HepG2 (cell line): ENCODE data around the gene ABL2. TPM values are rescaled to one million over a fixed set of nuclear protein-coding genes. Genes with fewer than 3 reads are reported as not detected.

Source experiments
- ATAC-seq: fragments of 200-7000 bp; cut with Tn5 transposase; 3 replicates; pipeline ENCODE4 v1.9.1; 2020; ENCODE audit warnings: mild to moderate bottlenecking, moderate library complexity
- BruUV-seq: library from RNA; stranded (reverse); fragments of 400-500 nt; replicated peaks from 2 replicates; lab custom pipeline; 2021; lab: Mats Ljungman, UMichigan
- CTCF ChIA-PET: fragments of 300-600 bp; formaldehyde crosslinking; extraction: SDS; loops from one replicate; lab custom pipeline; 2021; ENCODE audit warnings: low total read pairs, inconsistent platforms, low intra/inter-chr PET ratio; lab: Yijun Ruan, JAX
- POLR2A ChIA-PET: fragments of 350-600 bp; sonication (Branson Sonifier 250); formaldehyde crosslinking; loops from one replicate; lab custom pipeline; 2020; ENCODE audit warnings: antibody characterized with exemption, inconsistent platforms; lab: Yijun Ruan, JAX
- DNase-seq: peaks from one replicate; pipeline ENCODE4 v3.0.0-alpha.2; 2015; ENCODE audit warnings: low spot score
- FAIRE-seq: peaks from 3 replicates; lab custom pipeline; 2011; peaks lifted over from hg19 to GRCh38; lab: Jason Lieb, UNC
- H2AFZ ChIP-seq: one replicate; pipeline ENCODE4 v1.6.1; 2011; ENCODE audit warnings: low read length, inconsistent platforms
- H3K27ac ChIP-seq: fragments of 300-600 bp; 3 replicates; pipeline ENCODE4 v1.8.0; 2011; ENCODE audit warnings: mixed run types, mild to moderate bottlenecking, mixed read lengths, low read length, inconsistent platforms; ENCODE audit not compliant: insufficient read depth; ENCODE audit errors: extremely low read length
- H3K27me3 ChIP-seq, 2 experiments: fragments of 200-600 bp in 1 of 2; 2 replicates in 1 of 2; 3 replicates in 1 of 2; pipeline versions ENCODE4 v1.6.0 to v1.8.0; 2011; ENCODE audit warnings: low read length in 2 of 2, mild to moderate bottlenecking in 2 of 2, moderate library complexity in 2 of 2, inconsistent platforms in 1 of 2; ENCODE audit not compliant: insufficient read depth in 2 of 2, control insufficient read depth in 1 of 2
- H3K36me3 ChIP-seq, 2 experiments: fragments of 200-600 bp in 1 of 2; replicated peaks in 1 of 2; 2 replicates in 1 of 2; 3 replicates in 1 of 2; pipeline versions ENCODE4 v1.5.1 to v1.8.0; 2011; ENCODE audit warnings: low read length in 2 of 2, inconsistent platforms in 1 of 2; ENCODE audit not compliant: insufficient read depth in 2 of 2, control insufficient read depth in 1 of 2
- H3K4me1 ChIP-seq: 2 replicates; pipeline ENCODE4 v1.5.1; 2012; ENCODE audit warnings: low read length, inconsistent platforms; ENCODE audit not compliant: insufficient read depth
- H3K4me2 ChIP-seq: 2 replicates; pipeline ENCODE4 v1.6.0; 2011; ENCODE audit warnings: low read depth, low read length, inconsistent platforms
- H3K4me3 ChIP-seq, 3 experiments: fragments of 200-600 bp in 1 of 3; sonication (generic), shearing (Covaris generic) in 1 of 3; replicated peaks in 1 of 3; 2 replicates each; pipeline ENCODE4 v1.5.1; 2011 to 2016; ENCODE audit warnings: low read length in 3 of 3, inconsistent platforms in 2 of 3, low read depth in 2 of 3, mild to moderate bottlenecking in 2 of 3, control low read depth in 1 of 3, mixed read lengths in 1 of 3; ENCODE audit not compliant: insufficient read depth in 1 of 3
- H3K79me2 ChIP-seq: one replicate; pipeline ENCODE4 v1.6.1; 2011; ENCODE audit warnings: low read length, inconsistent platforms; ENCODE audit not compliant: insufficient read depth
- H3K9ac ChIP-seq: 2 replicates; pipeline ENCODE4 v1.6.0; 2011; ENCODE audit warnings: mild to moderate bottlenecking, low read depth, low read length, inconsistent platforms; ENCODE audit not compliant: insufficient read depth
- H3K9me3 ChIP-seq: 2 replicates; pipeline ENCODE4 v1.5.1; 2012; ENCODE audit warnings: mild to moderate bottlenecking, low read length
- H4K20me1 ChIP-seq: 2 replicates; pipeline ENCODE4 v1.6.0; 2011; ENCODE audit warnings: inconsistent platforms, mild to moderate bottlenecking, low read length, moderate library complexity; ENCODE audit not compliant: insufficient read depth
- ETV5 ChIP-seq: IDR thresholded peaks from 2 replicates; pipeline ENCODE4 v1.6.1; 2018; ENCODE audit warnings: missing biosample characterization, missing genetic modification reagents, inconsistent platforms, borderline replicate concordance
- FOXA1 ChIP-seq, 2 experiments: fragments of 450-650 bp in 1 of 2; sonication (generic) in 1 of 2; formaldehyde crosslinking in 1 of 2; IDR thresholded peaks; 2 replicates each; pipeline versions ENCODE4 v1.4.0 to v1.6.1; 2016 to 2020; ENCODE audit warnings: missing genetic modification reagents in 1 of 2
- HCFC1 ChIP-seq: fragments of 150-350 bp; IDR thresholded peaks from 2 replicates; pipeline ENCODE4 v1.6.1; 2014; ENCODE audit warnings: low read depth, low read length
- HOXA5 ChIP-seq: sonication (generic); formaldehyde crosslinking; IDR thresholded peaks from 2 replicates; pipeline ENCODE4 v1.4.0; 2020; ENCODE audit warnings: missing genetic modification reagents
- MAFK ChIP-seq, 2 experiments: IDR thresholded peaks in 1 of 2; conservative IDR thresholded peaks in 1 of 2; 2 replicates each; pipeline ENCODE4 v1.6.1; 2011; ENCODE audit warnings: improper control_type of control experiment in 2 of 2, low read length in 2 of 2
- NR2F1 ChIP-seq, 2 experiments: fragments of 450-650 bp in 1 of 2; formaldehyde crosslinking in 1 of 2; IDR thresholded peaks; 2 replicates each; pipeline versions ENCODE4 v1.5.0 to v1.6.1; 2016 to 2020; ENCODE audit warnings: mild to moderate bottlenecking in 1 of 2, missing compliant biosample characterization in 1 of 2, missing genetic modification reagents in 1 of 2, moderate library complexity in 1 of 2
- PCBP1 ChIP-seq: fragments of 200-400 bp; formaldehyde crosslinking; IDR thresholded peaks from 2 replicates; pipeline ENCODE4 v1.6.1; 2017; ENCODE audit warnings: mild to moderate bottlenecking, low read depth, low read length, borderline replicate concordance
- PCBP2 ChIP-seq: fragments of 200-400 bp; formaldehyde crosslinking; optimal IDR thresholded peaks from 2 replicates; pipeline ENCODE3; 2018; ENCODE audit warnings: low read length, low read depth; ENCODE audit not compliant: poor library complexity, severe bottlenecking
- ZNF160 ChIP-seq: sonication (generic); formaldehyde crosslinking; IDR thresholded peaks from 2 replicates; pipeline ENCODE4 v1.8.0; 2022; ENCODE audit warnings: mild to moderate bottlenecking, inconsistent platforms, missing genetic modification reagents
- ZNF235 ChIP-seq: sonication (generic); formaldehyde crosslinking; IDR thresholded peaks from 2 replicates; pipeline ENCODE4 v1.8.1; 2023; ENCODE audit warnings: mild to moderate bottlenecking, missing genetic modification reagents, borderline replicate concordance
- WGBS: methylation state at CpG from one replicate; pipeline ENCODE4 v1.1.6; 2017; ENCODE audit warnings: low lambda C conversion rate; 5-methylcytosine and 5-hydroxymethylcytosine counted together
- in situ Hi-C: cut with HindIII; loops from 2 replicates; pipeline ENCODE4 v1.10.0; 2017; ENCODE audit warnings: low pct_unique_long_range_greater_than_20kb; ENCODE audit not compliant: extremely low pct_ligation_motif_present
- intact Hi-C: fragments of 100-400 bp; cut with micrococcal nuclease; formaldehyde crosslinking; loops from one replicate; pipeline ENCODE4 v1.10.0; 2022; ENCODE audit not compliant: unreplicated experiment
- polyA plus RNA-seq, 8 experiments: library from polyadenylated mRNA; depleted of rRNA in 3 of 8; stranded (reverse) in 7 of 8; unstranded in 1 of 8; fragments of >200 nt; fragmentation: Illumina TruSeq in 4 of 8; extraction: Trizol in 4 of 8; gene quantifications; 2 replicates each; pipeline versions ENCODE4 v1.2.1 to v1.2.3, GENCODE V29; 2011 to 2016; ENCODE audit warnings: low read depth in 4 of 8, missing spikeins in 1 of 8, mixed read lengths in 1 of 8; ENCODE audit not compliant: insufficient read depth in 1 of 8
- total RNA-seq, 5 experiments: library from RNA; depleted of rRNA; stranded (reverse); fragments of >200 nt; fragmentation: Illumina TruSeq; extraction: Trizol; gene quantifications; 2 replicates each; pipeline ENCODE4 v1.2.3, GENCODE V29; 2016; ENCODE audit warnings: low read depth in 1 of 5
- TF ChIP-seq, protein P1 (sequence below): sonication (generic); formaldehyde crosslinking; IDR thresholded peaks from 2 replicates; pipeline ENCODE4 v1.5.1; 2020; ENCODE audit warnings: mild to moderate bottlenecking, missing genetic modification reagents, borderline replicate concordance
- TF ChIP-seq, protein P2 (sequence below): sonication (generic); formaldehyde crosslinking; IDR thresholded peaks from 2 replicates; pipeline ENCODE4 v1.8.1; 2023; ENCODE audit warnings: missing genetic modification reagents, mild to moderate bottlenecking, borderline replicate concordance
- TF ChIP-seq, protein P3 (sequence below): sonication (generic); formaldehyde crosslinking; IDR thresholded peaks from 2 replicates; pipeline ENCODE4; 2020; ENCODE audit warnings: missing genetic modification reagents, mild to moderate bottlenecking, borderline replicate concordance
- TF ChIP-seq, protein P4 (sequence below): IDR thresholded peaks from 2 replicates; pipeline ENCODE4 v1.6.1; 2016; ENCODE audit warnings: mild to moderate bottlenecking
- TF ChIP-seq, protein P5 (sequence below): sonication (generic); formaldehyde crosslinking; conservative IDR thresholded peaks from 2 replicates; pipeline ENCODE4 v1.8.0; 2022; ENCODE audit warnings: low read depth, missing genetic modification reagents
- TF ChIP-seq, protein P6 (sequence below): sonication (generic); formaldehyde crosslinking; IDR thresholded peaks from 2 replicates; pipeline ENCODE4 v1.5.0; 2020; ENCODE audit warnings: missing genetic modification reagents

Gene ABL2
- total and polyA plus RNA-seq, 2 of the 13 experiments (the other 11 are each of a cell fraction or from before 2014, with no cell fraction given): 5.8 to 6.0 TPM

DNA sequence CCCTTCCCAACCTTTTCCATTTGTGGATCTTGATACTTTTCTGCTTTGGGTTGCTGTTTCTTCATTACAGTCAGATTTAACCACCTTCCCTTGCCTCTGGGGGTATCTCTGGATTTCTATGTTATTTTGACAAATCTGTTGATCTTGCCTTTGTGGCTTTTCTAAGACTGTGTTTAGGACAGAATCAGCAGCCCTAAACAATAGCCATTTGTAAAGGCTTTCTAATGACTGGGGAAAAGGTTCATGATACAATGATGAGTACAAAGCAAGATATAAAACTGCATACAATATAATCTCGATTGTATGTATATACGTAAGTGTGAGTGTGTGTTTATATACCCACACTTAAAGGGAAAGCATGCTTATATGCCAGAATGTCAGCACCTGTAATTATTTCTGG lies 176.0 kb downstream of the ABL2 start:
- no peak overlapping the region for H3K4me3 ChIP-seq
- no peaks in the 10 kb centered on the region for H3K79me2 ChIP-seq
- BruUV-seq: no TSS peak
- DNase-seq (no peak), ATAC-seq (no peak), FAIRE-seq (no peak)
- H3K27ac ChIP-seq: no peak overlapping the region
- intact Hi-C loops (no loop called here), in situ Hi-C loops (no loop called here)
- H3K27me3 ChIP-seq: no peaks in the 10 kb centered on the region
- H3K9ac ChIP-seq: no peak overlapping the region
- no peak overlapping the region for H2AFZ ChIP-seq
- no peaks in the 10 kb centered on the region for H3K9me3 ChIP-seq
- H3K36me3 ChIP-seq: peaks cover 0 to 19% of the 10 kb centered on the region in 2 experiments; a peak in 3 of 5 replicates
- no peaks in the 10 kb centered on the region for H3K4me1 ChIP-seq
- H4K20me1 ChIP-seq: no peaks in the 10 kb centered on the region
- ChIA-PET POLR2A (no interaction called here), CTCF (no interaction called here)
- no peak overlapping the region for H3K4me2 ChIP-seq
- WGBS: 97% methylated on average over 2 of the region's 2 CpGs
- no peak for TF ChIP-seq PCBP2
- TF ChIP-seq, protein P1, sequence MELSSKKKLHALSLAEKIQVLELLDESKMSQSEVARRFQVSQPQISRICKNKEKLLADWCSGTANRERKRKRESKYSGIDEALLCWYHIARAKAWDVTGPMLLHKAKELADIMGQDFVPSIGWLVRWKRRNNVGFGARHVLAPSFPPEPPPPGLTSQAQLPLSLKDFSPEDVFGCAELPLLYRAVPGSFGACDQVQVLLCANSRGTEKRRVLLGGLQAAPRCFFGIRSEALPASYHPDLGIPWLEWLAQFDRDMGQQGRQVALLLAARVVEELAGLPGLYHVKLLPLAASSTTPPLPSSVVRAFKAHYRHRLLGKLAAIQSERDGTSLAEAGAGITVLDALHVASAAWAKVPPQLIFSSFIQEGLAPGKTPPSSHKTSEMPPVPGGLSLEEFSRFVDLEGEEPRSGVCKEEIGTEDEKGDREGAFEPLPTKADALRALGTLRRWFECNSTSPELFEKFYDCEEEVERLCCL: no peak
- TF ChIP-seq ZNF235: no peak
- TF ChIP-seq MAFK (conservative IDR thresholded peaks at IDR 0.05 in 1 of 2, IDR thresholded peaks at IDR 0.05 in 1 of 2; ENCODE audit: low read length in 2 of 2): no peak
- no peak for TF ChIP-seq NR2F1 (CRISPR knock-in tag; IDR thresholded peaks at IDR 0.05)
- no peak for TF ChIP-seq ETV5 (CRISPR knock-in tag)
- TF ChIP-seq FOXA1 (IDR thresholded peaks at IDR 0.05): no peak
- TF ChIP-seq FOXA1 (CRISPR knock-in tag; IDR thresholded peaks at IDR 0.05): no peak
- TF ChIP-seq PCBP1: no peak
- TF ChIP-seq, protein P2, sequence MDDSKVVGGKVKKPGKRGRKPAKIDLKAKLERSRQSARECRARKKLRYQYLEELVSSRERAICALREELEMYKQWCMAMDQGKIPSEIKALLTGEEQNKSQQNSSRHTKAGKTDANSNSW (CRISPR knock-in tag): no peak
- no peak for TF ChIP-seq ZNF160 (CRISPR knock-in tag)
- TF ChIP-seq, protein P3, sequence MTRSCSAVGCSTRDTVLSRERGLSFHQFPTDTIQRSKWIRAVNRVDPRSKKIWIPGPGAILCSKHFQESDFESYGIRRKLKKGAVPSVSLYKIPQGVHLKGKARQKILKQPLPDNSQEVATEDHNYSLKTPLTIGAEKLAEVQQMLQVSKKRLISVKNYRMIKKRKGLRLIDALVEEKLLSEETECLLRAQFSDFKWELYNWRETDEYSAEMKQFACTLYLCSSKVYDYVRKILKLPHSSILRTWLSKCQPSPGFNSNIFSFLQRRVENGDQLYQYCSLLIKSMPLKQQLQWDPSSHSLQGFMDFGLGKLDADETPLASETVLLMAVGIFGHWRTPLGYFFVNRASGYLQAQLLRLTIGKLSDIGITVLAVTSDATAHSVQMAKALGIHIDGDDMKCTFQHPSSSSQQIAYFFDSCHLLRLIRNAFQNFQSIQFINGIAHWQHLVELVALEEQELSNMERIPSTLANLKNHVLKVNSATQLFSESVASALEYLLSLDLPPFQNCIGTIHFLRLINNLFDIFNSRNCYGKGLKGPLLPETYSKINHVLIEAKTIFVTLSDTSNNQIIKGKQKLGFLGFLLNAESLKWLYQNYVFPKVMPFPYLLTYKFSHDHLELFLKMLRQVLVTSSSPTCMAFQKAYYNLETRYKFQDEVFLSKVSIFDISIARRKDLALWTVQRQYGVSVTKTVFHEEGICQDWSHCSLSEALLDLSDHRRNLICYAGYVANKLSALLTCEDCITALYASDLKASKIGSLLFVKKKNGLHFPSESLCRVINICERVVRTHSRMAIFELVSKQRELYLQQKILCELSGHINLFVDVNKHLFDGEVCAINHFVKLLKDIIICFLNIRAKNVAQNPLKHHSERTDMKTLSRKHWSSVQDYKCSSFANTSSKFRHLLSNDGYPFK (CRISPR knock-in tag): no peak
- TF ChIP-seq, protein P4, sequence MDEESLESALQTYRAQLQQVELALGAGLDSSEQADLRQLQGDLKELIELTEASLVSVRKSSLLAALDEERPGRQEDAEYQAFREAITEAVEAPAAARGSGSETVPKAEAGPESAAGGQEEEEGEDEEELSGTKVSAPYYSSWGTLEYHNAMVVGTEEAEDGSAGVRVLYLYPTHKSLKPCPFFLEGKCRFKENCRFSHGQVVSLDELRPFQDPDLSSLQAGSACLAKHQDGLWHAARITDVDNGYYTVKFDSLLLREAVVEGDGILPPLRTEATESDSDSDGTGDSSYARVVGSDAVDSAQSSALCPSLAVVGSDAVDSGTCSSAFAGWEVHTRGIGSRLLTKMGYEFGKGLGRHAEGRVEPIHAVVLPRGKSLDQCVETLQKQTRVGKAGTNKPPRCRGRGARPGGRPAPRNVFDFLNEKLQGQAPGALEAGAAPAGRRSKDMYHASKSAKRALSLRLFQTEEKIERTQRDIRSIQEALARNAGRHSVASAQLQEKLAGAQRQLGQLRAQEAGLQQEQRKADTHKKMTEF (CRISPR knock-in tag): no peak
- no peak for TF ChIP-seq HCFC1
- TF ChIP-seq, protein P5, sequence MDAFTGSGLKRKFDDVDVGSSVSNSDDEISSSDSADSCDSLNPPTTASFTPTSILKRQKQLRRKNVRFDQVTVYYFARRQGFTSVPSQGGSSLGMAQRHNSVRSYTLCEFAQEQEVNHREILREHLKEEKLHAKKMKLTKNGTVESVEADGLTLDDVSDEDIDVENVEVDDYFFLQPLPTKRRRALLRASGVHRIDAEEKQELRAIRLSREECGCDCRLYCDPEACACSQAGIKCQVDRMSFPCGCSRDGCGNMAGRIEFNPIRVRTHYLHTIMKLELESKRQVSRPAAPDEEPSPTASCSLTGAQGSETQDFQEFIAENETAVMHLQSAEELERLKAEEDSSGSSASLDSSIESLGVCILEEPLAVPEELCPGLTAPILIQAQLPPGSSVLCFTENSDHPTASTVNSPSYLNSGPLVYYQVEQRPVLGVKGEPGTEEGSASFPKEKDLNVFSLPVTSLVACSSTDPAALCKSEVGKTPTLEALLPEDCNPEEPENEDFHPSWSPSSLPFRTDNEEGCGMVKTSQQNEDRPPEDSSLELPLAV (CRISPR knock-in tag): no peak
- TF ChIP-seq HOXA5: no peak
- TF ChIP-seq, protein P6, sequence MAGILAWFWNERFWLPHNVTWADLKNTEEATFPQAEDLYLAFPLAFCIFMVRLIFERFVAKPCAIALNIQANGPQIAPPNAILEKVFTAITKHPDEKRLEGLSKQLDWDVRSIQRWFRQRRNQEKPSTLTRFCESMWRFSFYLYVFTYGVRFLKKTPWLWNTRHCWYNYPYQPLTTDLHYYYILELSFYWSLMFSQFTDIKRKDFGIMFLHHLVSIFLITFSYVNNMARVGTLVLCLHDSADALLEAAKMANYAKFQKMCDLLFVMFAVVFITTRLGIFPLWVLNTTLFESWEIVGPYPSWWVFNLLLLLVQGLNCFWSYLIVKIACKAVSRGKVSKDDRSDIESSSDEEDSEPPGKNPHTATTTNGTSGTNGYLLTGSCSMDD: no peak
